Activated T-cell treated with anti-CD3 and anti-CD28 coated beads, Interleukin-2, amount 50 U/mL, for 1 hour (primary cell): Measurements from ENCODE around the gene MICAL3.

Source experiments
- DNase-seq: peaks from one replicate; pipeline ENCODE4 v3.0.0-alpha.2; 2020

MICAL3 gene

DNA sequence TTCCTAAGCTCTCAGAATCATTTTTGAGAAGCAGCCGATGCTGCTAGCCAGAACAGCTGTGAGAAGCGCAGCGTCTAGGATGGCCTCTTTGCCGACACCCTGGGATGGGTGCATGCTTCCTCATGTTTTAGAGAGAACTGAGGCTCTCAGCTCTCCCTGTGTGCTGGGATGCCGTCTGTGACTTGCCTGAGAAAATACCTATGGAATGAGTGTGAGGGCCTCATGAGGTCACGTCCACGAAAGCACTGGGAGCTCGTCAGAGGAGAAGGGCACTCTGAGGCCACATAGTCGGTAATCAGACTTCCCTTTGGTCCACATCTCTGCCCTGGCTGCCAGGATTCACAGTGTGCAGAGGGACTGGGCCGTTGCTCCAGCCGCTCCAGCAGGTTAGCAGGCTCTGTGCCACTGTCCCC, 54.7 kb downstream of the MICAL3 start:
- no peak for DNase-seq

DNA sequence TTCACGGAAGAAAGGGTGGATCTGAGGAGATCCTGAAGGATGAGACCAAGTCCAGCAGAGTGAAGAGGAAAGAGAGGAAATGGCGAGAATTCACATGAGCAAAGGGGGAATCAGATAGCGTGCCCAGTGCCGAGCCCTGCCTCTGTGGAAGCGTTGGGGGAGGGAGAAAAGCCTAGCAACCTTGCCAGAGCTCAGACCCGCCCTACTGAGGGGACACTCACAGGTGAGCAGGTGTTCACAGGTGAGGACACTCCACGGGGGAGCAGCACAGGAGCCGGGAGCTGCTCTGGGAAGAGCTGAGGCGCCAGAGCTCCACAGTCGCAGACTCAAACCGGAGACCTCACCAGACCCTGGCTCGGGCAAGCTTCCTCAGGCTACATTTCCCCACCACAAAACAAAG, 56.2 kb downstream of the MICAL3 start:
- DNase-seq: no peak

DNA sequence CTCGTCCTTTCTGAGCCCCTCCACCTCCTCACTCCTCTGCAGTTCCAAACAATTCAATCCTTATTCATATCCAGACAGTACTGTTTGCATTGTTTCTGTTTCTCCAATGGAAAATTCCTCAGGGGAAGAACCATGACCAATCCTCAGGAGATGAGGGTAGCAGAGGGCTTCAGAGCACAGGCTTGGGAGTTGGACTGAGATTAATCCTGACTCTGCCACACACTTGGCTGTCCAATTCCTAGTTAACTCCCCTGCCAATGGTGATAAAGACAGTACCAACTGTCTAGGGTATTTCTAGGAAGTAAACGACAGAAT, 58.0 kb downstream of the MICAL3 start:
- no peak for DNase-seq

GRCh38 chr22:17965538-17966402, 58.6 kb downstream of the MICAL3 start:
- DNase-seq: no peak

- DNase-seq: no peak
Observed at GRCh38 chr22:17964643-17965042, 59.7 kb downstream of the MICAL3 start.

- DNase-seq: no peak
Observed at GRCh38 chr22:17964156-17964555, 60.2 kb downstream of the MICAL3 start.

- DNase-seq: no peak
Observed at GRCh38 chr22:17963015-17963414, 61.3 kb downstream of the MICAL3 start.

GRCh38 chr22:17962168-17962567, 62.2 kb downstream of the MICAL3 start:
- DNase-seq: no peak

GRCh38 chr22:17961446-17961729, 63.0 kb downstream of the MICAL3 start:
- DNase-seq: no peak

GRCh38 chr22:17960695-17961445, 63.5 kb downstream of the MICAL3 start:
- DNase-seq: no peak

- no peak for DNase-seq
Observed at GRCh38 chr22:17960011-17960410, 64.3 kb downstream of the MICAL3 start.

- DNase-seq: no peak
Observed at GRCh38 chr22:17958166-17958565, 66.2 kb downstream of the MICAL3 start.

- no peak for DNase-seq
Observed at GRCh38 chr22:17957693-17958092, 66.7 kb downstream of the MICAL3 start.

DNA sequence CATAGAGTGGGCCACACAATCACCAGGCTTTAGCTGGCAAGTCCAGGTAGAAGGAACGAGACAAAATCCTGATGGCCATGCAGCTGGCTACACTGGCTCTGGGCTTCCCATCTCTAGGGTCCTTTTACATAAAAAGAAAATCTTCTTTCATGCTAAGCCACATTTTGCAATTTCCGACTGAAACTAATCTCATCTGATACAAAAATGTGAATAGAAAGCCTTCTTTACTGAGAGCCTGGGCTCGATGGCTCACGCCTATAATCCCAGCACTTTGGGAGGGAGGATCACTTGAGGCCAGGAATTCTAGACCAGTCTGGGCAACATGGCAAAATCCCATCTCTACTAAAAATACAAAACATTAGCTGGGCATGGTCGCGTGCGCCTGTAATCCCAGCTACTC, 67.2 kb downstream of the MICAL3 start:
- DNase-seq: no peak

DNA sequence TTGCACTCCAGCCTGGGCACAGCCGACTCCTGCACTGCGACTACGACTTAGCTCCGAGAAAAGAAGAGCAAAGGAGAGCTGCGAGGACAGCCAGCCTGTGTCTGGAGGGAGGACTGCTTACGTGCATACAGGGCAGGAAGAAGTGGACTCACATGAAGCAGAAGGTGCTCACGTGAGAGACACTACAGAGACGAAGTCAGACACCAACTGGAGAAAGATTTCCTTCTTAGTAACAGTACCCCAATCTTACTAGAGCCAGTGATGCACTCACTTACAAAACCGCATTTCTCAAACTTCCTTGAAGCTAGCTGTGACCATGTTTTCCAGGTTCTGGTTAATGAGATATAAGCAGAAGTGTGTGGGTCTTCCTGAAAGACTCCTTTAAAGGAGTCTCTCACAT, 67.7 kb downstream of the MICAL3 start:
- DNase-seq: no peak

DNA sequence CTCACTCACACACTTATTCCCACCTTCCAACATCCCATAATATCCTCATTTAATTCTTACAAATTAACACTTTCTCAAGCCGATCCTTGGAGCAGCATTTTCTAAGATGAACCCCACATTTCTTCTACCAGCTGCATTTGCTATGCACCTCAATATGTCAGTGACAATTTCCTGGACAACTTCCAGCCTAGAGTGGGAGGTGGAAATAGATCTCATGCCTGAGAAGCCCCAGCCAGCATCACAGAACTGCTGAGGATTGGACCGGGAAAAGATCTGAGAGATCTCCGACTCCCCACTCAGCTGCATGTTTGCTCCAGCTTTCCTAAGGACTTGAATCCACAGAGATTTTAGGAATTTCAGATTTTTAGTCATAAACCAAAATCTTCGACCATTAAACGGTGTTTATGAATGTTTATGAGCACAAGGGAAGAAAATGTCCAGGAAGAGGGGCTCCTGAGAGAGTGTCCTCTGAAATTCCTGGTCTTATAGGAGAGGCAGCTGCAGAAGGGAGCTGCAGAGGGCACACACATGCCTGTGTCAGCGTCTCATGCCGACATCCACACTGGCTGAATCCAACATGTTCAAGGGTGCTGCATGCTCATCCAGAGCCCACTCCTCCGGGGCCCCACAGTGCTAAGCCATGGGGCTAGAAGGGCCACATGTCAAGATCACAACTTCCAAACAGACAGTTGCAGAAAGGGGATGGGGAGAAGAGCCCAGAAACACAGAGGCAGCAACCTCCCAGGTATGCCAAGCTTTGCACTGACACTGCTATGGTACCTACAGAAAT, 68.6 kb downstream of the MICAL3 start:
- DNase-seq: no peak

- no peak for DNase-seq
Observed at GRCh38 chr22:17954860-17955587, 69.3 kb downstream of the MICAL3 start.

DNA sequence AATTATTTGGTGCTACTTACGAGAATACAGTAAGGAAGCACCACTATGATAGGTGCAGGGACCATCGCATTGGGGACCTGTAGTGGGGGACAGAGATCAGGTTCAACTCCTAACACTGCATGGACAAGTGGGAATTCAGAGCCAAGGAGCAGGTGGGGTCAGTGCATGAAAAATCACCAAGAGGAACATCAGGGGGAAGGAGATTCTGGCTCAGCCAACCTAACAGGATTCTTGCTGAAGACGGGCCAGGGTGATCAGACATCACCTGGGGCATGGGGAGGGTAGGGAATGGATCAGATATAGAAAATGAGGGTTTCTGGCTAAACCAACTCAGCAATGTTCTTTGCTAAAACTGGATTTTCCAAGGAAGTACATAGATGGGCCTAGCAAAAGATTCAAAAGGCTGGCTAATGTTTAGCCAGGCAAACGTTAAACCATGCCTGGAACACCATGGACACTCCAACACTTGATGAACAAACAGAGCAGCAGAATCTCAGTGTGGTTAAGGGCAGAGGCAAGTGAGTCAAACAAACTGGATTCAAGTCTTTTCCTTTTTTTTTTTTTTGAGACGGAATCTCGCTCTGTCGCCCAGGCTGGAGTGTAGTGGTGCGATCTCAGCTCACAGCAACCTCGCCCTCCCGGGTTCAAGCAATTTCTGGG, 70.0 kb downstream of the MICAL3 start:
- no peak for DNase-seq

- DNase-seq: no peak
Observed at GRCh38 chr22:17953147-17953546, 71.2 kb downstream of the MICAL3 start.

- no peak for DNase-seq
Observed at GRCh38 chr22:17952273-17952801, 72.0 kb downstream of the MICAL3 start.

GRCh38 chr22:17951315-17951714, 73.0 kb downstream of the MICAL3 start:
- no peak for DNase-seq

DNA sequence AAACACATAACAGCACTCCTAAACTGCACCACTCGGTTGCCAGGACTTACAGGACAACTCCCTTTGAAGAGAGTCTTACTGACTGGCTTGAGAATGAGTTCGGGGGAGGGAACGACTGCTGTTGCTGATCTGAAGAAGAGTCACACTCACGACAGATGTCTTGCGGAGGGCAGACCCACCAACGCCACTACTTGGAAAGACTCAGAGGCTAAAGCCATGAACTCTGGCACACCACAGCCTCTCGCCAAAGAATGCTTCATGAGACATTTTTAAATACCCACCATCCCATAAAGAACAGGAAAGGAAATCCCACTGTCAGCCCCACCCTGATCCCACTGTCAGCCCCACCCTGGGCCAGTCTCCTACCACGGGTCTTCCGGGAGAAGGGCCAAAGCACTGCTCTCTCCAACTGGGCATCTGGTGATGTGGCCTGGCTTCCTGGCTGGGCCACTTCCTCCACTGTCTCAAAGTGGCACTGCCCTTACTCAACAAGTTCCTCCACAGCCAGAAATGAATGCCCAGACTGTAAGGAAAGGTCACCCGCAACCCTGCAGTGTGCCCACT, 73.6 kb downstream of the MICAL3 start:
- DNase-seq: no peak
